Hepatocyte (in vitro differentiated cells): ENCODE measurements around the gene SBNO2. TPM values are rescaled to one million over a fixed set of nuclear protein-coding genes. Genes with fewer than 3 reads are reported as not detected.

Experiments used
- DNase-seq: peaks from one replicate; pipeline ENCODE4 v3.0.0-alpha.2; 2016; ENCODE audit warnings: low spot score
- H2AFZ ChIP-seq: fragments of 200-600 bp; sonication (generic); 2 replicates; pipeline ENCODE4 v1.6.0; 2016; ENCODE audit warnings: antibody characterized with exemption, mild to moderate bottlenecking
- H3K27ac ChIP-seq: fragments of 200-600 bp; sonication (generic); 2 replicates; pipeline ENCODE4 v1.5.1; 2016; ENCODE audit warnings: mild to moderate bottlenecking
- H3K27me3 ChIP-seq: fragments of 200-600 bp; sonication (generic); 2 replicates; pipeline ENCODE4 v1.6.1; 2016
- H3K36me3 ChIP-seq: fragments of 200-600 bp; sonication (generic); replicated peaks from 2 replicates; pipeline ENCODE4 v1.5.1; 2016; ENCODE audit warnings: low read depth; ENCODE audit not compliant: insufficient read depth
- H3K4me1 ChIP-seq: fragments of 200-600 bp; sonication (generic); 2 replicates; pipeline ENCODE4 v1.5.1; 2016; ENCODE audit warnings: mild to moderate bottlenecking, moderate library complexity; ENCODE audit not compliant: insufficient read depth
- H3K4me2 ChIP-seq: fragments of 200-600 bp; sonication (generic); 2 replicates; pipeline ENCODE4 v1.6.0; 2016
- H3K4me3 ChIP-seq: fragments of 200-600 bp; sonication (generic); 2 replicates; pipeline ENCODE4 v1.5.1; 2016; ENCODE audit warnings: mild to moderate bottlenecking
- H3K79me2 ChIP-seq: fragments of 200-600 bp; sonication (generic); 2 replicates; pipeline ENCODE4 v1.6.0; 2017; ENCODE audit warnings: mild to moderate bottlenecking
- H3K9me2 ChIP-seq: fragments of 200-600 bp; sonication (generic); replicated peaks from 2 replicates; pipeline ENCODE4 v1.6.0; 2017; ENCODE audit warnings: mild to moderate bottlenecking; ENCODE audit not compliant: insufficient read depth
- H3K9me3 ChIP-seq: fragments of 200-600 bp; sonication (generic); 2 replicates; pipeline ENCODE4 v1.5.1; 2016; ENCODE audit warnings: low read depth, mild to moderate bottlenecking
- H4K20me1 ChIP-seq: fragments of 200-600 bp; sonication (generic); 2 replicates; pipeline ENCODE4 v1.6.0; 2016; ENCODE audit warnings: mild to moderate bottlenecking; ENCODE audit not compliant: insufficient read depth, poor library complexity, severe bottlenecking
- CTCF ChIP-seq: fragments of 200-600 bp; sonication (generic); IDR thresholded peaks from 2 replicates; pipeline ENCODE4 v1.5.1; 2016; ENCODE audit warnings: antibody characterized with exemption, mild to moderate bottlenecking; ENCODE audit not compliant: poor library complexity
- EZH2 ChIP-seq: fragments of 200-600 bp; sonication (generic); IDR thresholded peaks from 2 replicates; pipeline ENCODE4 v1.6.1; 2016; ENCODE audit warnings: antibody characterized with exemption, mild to moderate bottlenecking, borderline replicate concordance
- EZH2phosphoT487 ChIP-seq: fragments of 200-600 bp; sonication (generic); IDR thresholded peaks from one replicate; pipeline ENCODE4 v1.6.1; 2018; ENCODE audit warnings: antibody characterized with exemption, mild to moderate bottlenecking, low read depth, moderate library complexity; ENCODE audit not compliant: unreplicated experiment, severe bottlenecking
- WGBS: methylation state at CpG from one replicate; pipeline ENCODE4 v1.1.6; 2016; ENCODE audit warnings: low lambda C conversion rate; ENCODE audit errors: missing lambda C conversion rate; 5-methylcytosine and 5-hydroxymethylcytosine counted together
- polyA plus RNA-seq: library from polyadenylated mRNA; unstranded; fragments of >200 nt; fragmentation: Nextera tagmentation; extraction: Ambion mirVana; gene quantifications from 2 replicates; pipeline ENCODE4 v1.2.1, GENCODE V29; 2016
- total RNA-seq: library from RNA; depleted of rRNA; stranded (reverse); fragments of >200 nt; gene quantifications from 2 replicates; pipeline ENCODE4 v1.2.3, GENCODE V29; 2014

SBNO2 gene
- total and polyA plus RNA-seq, 2 experiments from 2014 or later: 12.7 to 15.6 TPM

GRCh38 chr19:1063909-1064660, 110.0 kb downstream of the SBNO2 start:
- H3K4me2 ChIP-seq: no peak overlapping the region
- no peak overlapping the region for H3K4me3 ChIP-seq
- TF ChIP-seq EZH2phosphoT487 (no peak), CTCF (no peak), EZH2 (no peak)
- no peak for DNase-seq
- H2AFZ ChIP-seq: no peak overlapping the region
- no peaks in the 10 kb centered on the region for H3K9me2 ChIP-seq
- H3K79me2 ChIP-seq: no peaks in the 10 kb centered on the region
- H4K20me1 ChIP-seq: no peaks in the 10 kb centered on the region
- no peaks in the 10 kb centered on the region for H3K36me3 ChIP-seq
- no peaks in the 10 kb centered on the region for H3K9me3 ChIP-seq
- H3K4me1 ChIP-seq: peaks cover 28% of the 10 kb centered on the region
- no peak overlapping the region for H3K27ac ChIP-seq
- 96% methylated on average over 28 of the region's 37 CpGs for WGBS
- peaks cover 19% of the 10 kb centered on the region for H3K27me3 ChIP-seq

- Histone ChIP-seq H3K4me3 (no peak overlapping the region), H3K36me3 (no peaks in the 10 kb centered on the region), H2AFZ (no peak overlapping the region), H3K27ac (no peak overlapping the region), H3K27me3 (peaks cover 13% of the 10 kb centered on the region), H3K4me2 (no peak overlapping the region), H4K20me1 (no peaks in the 10 kb centered on the region), H3K79me2 (no peaks in the 10 kb centered on the region), H3K9me3 (no peaks in the 10 kb centered on the region), H3K4me1 (peaks cover 28% of the 10 kb centered on the region), H3K9me2 (no peaks in the 10 kb centered on the region)
- no peak for DNase-seq
- TF ChIP-seq EZH2phosphoT487: no peak
- TF ChIP-seq EZH2: no peak
- no peak for TF ChIP-seq CTCF
- 99% methylated on average over 19 of the region's 37 CpGs for WGBS
Measured at GRCh38 chr19:1063030-1063908, 110.8 kb downstream of the SBNO2 start.

GRCh38 chr19:1062387-1063029, 111.6 kb downstream of the SBNO2 start:
- peaks cover 8% of the 10 kb centered on the region for H3K27me3 ChIP-seq
- peaks cover 28% of the 10 kb centered on the region for H3K4me1 ChIP-seq
- H3K9me2 ChIP-seq: no peaks in the 10 kb centered on the region
- peaks cover 3% of the 10 kb centered on the region for H3K9me3 ChIP-seq
- WGBS: 90% methylated on average over 15 of the region's 17 CpGs
- no peaks in the 10 kb centered on the region for H3K79me2 ChIP-seq
- H3K4me3 ChIP-seq: no peak overlapping the region
- DNase-seq: no peak
- H3K27ac ChIP-seq: no peak overlapping the region
- no peak for TF ChIP-seq CTCF
- H3K36me3 ChIP-seq: no peaks in the 10 kb centered on the region
- no peak overlapping the region for H3K4me2 ChIP-seq
- H2AFZ ChIP-seq: no peak overlapping the region
- H4K20me1 ChIP-seq: no peaks in the 10 kb centered on the region
